ENCODE results near the gene SLC6A6.

The SLC6A6 gene

GRCh38 chr3:14448063-14448462 is 45.7 kb downstream of the SLC6A6 start:
- no peak for TF ChIP-seq CTCF (IDR thresholded peaks at IDR 0.05; ENCODE audit: low read depth, low read length, missing control alignments)
- peaks cover 37% of the 10 kb centered on the region for H3K36me3 ChIP-seq (replicated peaks)
- H3K27me3 ChIP-seq (replicated peaks), result no peaks in the 10 kb centered on the region
- no peak for DNase-seq
- H3K27ac ChIP-seq, result no peak overlapping the region
- in situ Hi-C loops (cut with HindIII; ENCODE audit: low pct_ligation_motif_present, low sequenced_read_pairs), result no loop called here
- H3K4me3 ChIP-seq (ENCODE audit: low read depth, low read length), result no peak overlapping the region

GRCh38 chr3:14448756-14449727 is 46.6 kb downstream of the SLC6A6 start:
- Histone ChIP-seq H3K27me3 (replicated peaks) (no peaks in the 10 kb centered on the region), H3K27ac (no peak overlapping the region), H3K4me3 (ENCODE audit: low read depth, low read length) (no peak overlapping the region), H3K36me3 (replicated peaks) (peaks cover 37% of the 10 kb centered on the region)
- no peak for TF ChIP-seq CTCF (IDR thresholded peaks at IDR 0.05; ENCODE audit: low read depth, low read length, missing control alignments)
- in situ Hi-C loops (cut with HindIII; ENCODE audit: low pct_ligation_motif_present, low sequenced_read_pairs), result no loop called here
- no peak for DNase-seq

GRCh38 chr3:14450506-14450905 is 48.1 kb downstream of the SLC6A6 start:
- in situ Hi-C loops (cut with HindIII; ENCODE audit: low pct_ligation_motif_present, low sequenced_read_pairs), result loop anchor here (25.0 kb wide), 1 partner anchor 188 kb away; no protein-coding TSS in a partner anchor
- Histone ChIP-seq H3K27ac (no peak overlapping the region), H3K27me3 (replicated peaks) (no peaks in the 10 kb centered on the region), H3K4me3 (ENCODE audit: low read depth, low read length) (no peak overlapping the region), H3K36me3 (replicated peaks) (peaks cover 43% of the 10 kb centered on the region)
- DNase-seq, result no peak
- TF ChIP-seq CTCF (IDR thresholded peaks at IDR 0.05; ENCODE audit: low read depth, low read length, missing control alignments), result no peak

GRCh38 chr3:14450922-14451606 is 48.7 kb downstream of the SLC6A6 start:
- no peak overlapping the region for H3K27ac ChIP-seq
- TF ChIP-seq CTCF (IDR thresholded peaks at IDR 0.05; ENCODE audit: low read depth, low read length, missing control alignments), result no peak
- H3K36me3 ChIP-seq (replicated peaks), result peaks cover 37% of the 10 kb centered on the region
- H3K27me3 ChIP-seq (replicated peaks), result no peaks in the 10 kb centered on the region
- no peak overlapping the region for H3K4me3 ChIP-seq (ENCODE audit: low read depth, low read length)
- in situ Hi-C loops (cut with HindIII; ENCODE audit: low pct_ligation_motif_present, low sequenced_read_pairs), result loop anchor here (25.0 kb wide), 1 partner anchor 189 kb away; no protein-coding TSS in a partner anchor
- no peak for DNase-seq

GRCh38 chr3:14451844-14452739 is 49.7 kb downstream of the SLC6A6 start:
- in situ Hi-C loops (cut with HindIII; ENCODE audit: low pct_ligation_motif_present, low sequenced_read_pairs), result loop anchor here (25.0 kb wide), 1 partner anchor 190 kb away; no protein-coding TSS in a partner anchor
- Histone ChIP-seq H3K27ac (peak overlapping the region; percentile 88), H3K4me3 (ENCODE audit: low read depth, low read length) (peak overlapping the region; percentile 17), H3K27me3 (replicated peaks) (no peaks in the 10 kb centered on the region), H3K36me3 (replicated peaks) (peaks cover 27% of the 10 kb centered on the region)
- no peak for TF ChIP-seq CTCF (IDR thresholded peaks at IDR 0.05; ENCODE audit: low read depth, low read length, missing control alignments)
- peak; percentile 89 for DNase-seq
